OCI-LY3 (cell line): ENCODE measurements around the gene PNRC2.

Experiments
- CTCF ChIP-seq: fragments of 200-600, 300-600 bp; sonication (generic); IDR thresholded peaks from 2 replicates; pipeline ENCODE4 v1.5.1; 2014; ENCODE audit warnings: antibody characterized with exemption, low read length, low read depth
- EZH2phosphoT487 ChIP-seq: fragments of 200-600 bp; shearing (Covaris generic); IDR thresholded peaks from 2 replicates; pipeline ENCODE4 v1.6.1; 2018; ENCODE audit warnings: antibody characterized with exemption, mixed run types, low read depth

GRCh38 chr1:24007079-24007478, 47.5 kb downstream of the PNRC2 start:
- no peak for TF ChIP-seq CTCF
- TF ChIP-seq EZH2phosphoT487: no peak
